OCI-LY7 (cell line): ENCODE data around the gene CMKLR1.

Source experiments
- CTCF ChIP-seq: fragments of 200-600 bp; sonication (generic); conservative IDR thresholded peaks from 2 replicates; pipeline ENCODE4 v1.5.1; 2014; ENCODE audit warnings: mild to moderate bottlenecking, antibody characterized with exemption, low read length, moderate library complexity, mixed read lengths
- EZH2phosphoT487 ChIP-seq: fragments of 200-600 bp; sonication (generic); IDR thresholded peaks from 2 replicates; pipeline ENCODE4 v1.6.1; 2018; ENCODE audit warnings: low read depth, borderline replicate concordance, mild to moderate bottlenecking, mixed run types, antibody characterized with exemption, low read length, moderate library complexity, mixed read lengths

- TF ChIP-seq CTCF (no peak), EZH2phosphoT487 (no peak)
These were observed 85.6 kb downstream of the CMKLR1 start for GRCh38 chr12:108253540-108253939.
